Keratinocyte (primary cell): Measurements from ENCODE around the gene THOC5. TPM values are rescaled to one million over a fixed set of nuclear protein-coding genes. Genes with fewer than 3 reads are reported as not detected.

Experiments used
- DNase-seq: peaks from one replicate; pipeline ENCODE4 v3.0.0-alpha.2; 2011; ENCODE audit warnings: low read depth, missing footprints, low spot score
- FAIRE-seq: peaks from 2 replicates; lab custom pipeline; 2011; peaks lifted over from hg19 to GRCh38; lab: Jason Lieb, UNC
- H2AFZ ChIP-seq: 2 replicates; pipeline ENCODE4 v1.6.0; 2012; ENCODE audit warnings: low read length, control low read depth, inconsistent platforms; ENCODE audit not compliant: control insufficient read depth
- H3K27ac ChIP-seq: 2 replicates; pipeline ENCODE4 v1.5.1; 2011; ENCODE audit warnings: low read length; ENCODE audit not compliant: control insufficient read depth, insufficient read depth
- H3K27me3 ChIP-seq: 3 replicates; pipeline ENCODE4 v1.6.0; 2011; ENCODE audit warnings: low read length; ENCODE audit not compliant: control insufficient read depth, insufficient read depth; ENCODE audit errors: extremely low read depth
- H3K36me3 ChIP-seq, 2 experiments: 2 replicates in 1 of 2; 3 replicates in 1 of 2; pipeline ENCODE4 v1.5.1; 2011; ENCODE audit warnings: low read length in 2 of 2, mild to moderate bottlenecking in 1 of 2; ENCODE audit not compliant: control insufficient read depth in 2 of 2, insufficient read depth in 2 of 2; ENCODE audit errors: extremely low read depth in 1 of 2
- H3K4me1 ChIP-seq: 3 replicates; pipeline ENCODE4 v1.5.1; 2011; ENCODE audit warnings: low read length; ENCODE audit not compliant: control insufficient read depth, insufficient read depth; ENCODE audit errors: extremely low read depth
- H3K4me2 ChIP-seq: 3 replicates; pipeline ENCODE4 v1.6.0; 2011; ENCODE audit warnings: low read depth, low read length; ENCODE audit not compliant: control insufficient read depth, insufficient read depth; ENCODE audit errors: extremely low read depth
- H3K4me3 ChIP-seq, 3 experiments: fragments of 200-600 bp in 1 of 3; sonication (generic) in 1 of 3; 2 replicates in 2 of 3; 3 replicates in 1 of 3; pipeline ENCODE4 v1.5.1; 2011 to 2016; ENCODE audit warnings: low read length in 3 of 3, mild to moderate bottlenecking in 3 of 3, control low read depth in 2 of 3, inconsistent platforms in 1 of 3, low read depth in 1 of 3, mixed read lengths in 1 of 3, mixed run types in 1 of 3, moderate library complexity in 1 of 3; ENCODE audit not compliant: control insufficient read depth in 2 of 3, insufficient read depth in 2 of 3; ENCODE audit errors: extremely low read depth in 1 of 3
- H3K79me2 ChIP-seq: 2 replicates; pipeline ENCODE4 v1.6.0; 2012; ENCODE audit warnings: low read length; ENCODE audit not compliant: control insufficient read depth, insufficient read depth
- H3K9ac ChIP-seq: 3 replicates; pipeline ENCODE4 v1.6.0; 2011; ENCODE audit warnings: low read length; ENCODE audit not compliant: control insufficient read depth, insufficient read depth; ENCODE audit errors: extremely low read depth
- H3K9me1 ChIP-seq: 3 replicates; pipeline ENCODE4 v1.6.0; 2011; ENCODE audit warnings: low read length; ENCODE audit not compliant: control insufficient read depth, insufficient read depth; ENCODE audit errors: extremely low read depth
- H3K9me3 ChIP-seq: 2 replicates; pipeline ENCODE4 v1.5.1; 2012; ENCODE audit warnings: low read depth, low read length; ENCODE audit not compliant: control insufficient read depth
- H4K20me1 ChIP-seq: 3 replicates; pipeline ENCODE4 v1.6.0; 2011; ENCODE audit warnings: low read length; ENCODE audit not compliant: control insufficient read depth, insufficient read depth; ENCODE audit errors: extremely low read depth
- EZH2 ChIP-seq: IDR thresholded peaks from one replicate; pipeline ENCODE4 v1.6.1; 2012; ENCODE audit warnings: inconsistent platforms, mild to moderate bottlenecking, low read length, moderate library complexity
- dilution Hi-C: fragments of 300-500 bp; cut with MboI; formaldehyde crosslinking; loops from one replicate; pipeline ENCODE4 v1.7.0; 2020; ENCODE audit warnings: low sequenced_read_pairs; ENCODE audit not compliant: extremely low pct_ligation_motif_present
- polyA plus RNA-seq, 5 experiments: library from polyadenylated mRNA; depleted of rRNA in 3 of 5; stranded (reverse) in 3 of 5; stranded (forward) in 1 of 5; unstranded in 1 of 5; fragments of >200 nt; gene quantifications; 1 replicate in 1 of 5; 2 replicates in 3 of 5; 3 replicates in 1 of 5; pipeline versions ENCODE4 v1.2.1 to v1.2.3, GENCODE V29; 2011 to 2012; ENCODE audit warnings: missing spikeins in 2 of 5, low read depth in 1 of 5, low replicate concordance in 1 of 5
- TF ChIP-seq, protein P1 (sequence below), 3 experiments: IDR thresholded peaks in 1 of 3; conservative IDR thresholded peaks in 1 of 3; optimal IDR thresholded peaks in 1 of 3; 2 replicates in 2 of 3; 3 replicates in 1 of 3; pipeline versions ENCODE3 to v1.5.1; 2011; ENCODE audit warnings: low read length in 3 of 3, mild to moderate bottlenecking in 3 of 3, moderate library complexity in 2 of 3, control low read depth in 1 of 3, inconsistent platforms in 1 of 3; ENCODE audit not compliant: insufficient read depth in 2 of 3; ENCODE audit errors: extremely low read depth in 1 of 3

THOC5 gene
- polyA plus RNA-seq, 1 donor (not counting 4 experiments of a cell fraction or from before 2014, with no cell fraction given) = 35.4 TPM

- no peak for FAIRE-seq
- no peak for DNase-seq
- H3K4me1 ChIP-seq = no peaks in the 10 kb centered on the region
- H3K27ac ChIP-seq = no peak overlapping the region
- TF ChIP-seq, protein P1, sequence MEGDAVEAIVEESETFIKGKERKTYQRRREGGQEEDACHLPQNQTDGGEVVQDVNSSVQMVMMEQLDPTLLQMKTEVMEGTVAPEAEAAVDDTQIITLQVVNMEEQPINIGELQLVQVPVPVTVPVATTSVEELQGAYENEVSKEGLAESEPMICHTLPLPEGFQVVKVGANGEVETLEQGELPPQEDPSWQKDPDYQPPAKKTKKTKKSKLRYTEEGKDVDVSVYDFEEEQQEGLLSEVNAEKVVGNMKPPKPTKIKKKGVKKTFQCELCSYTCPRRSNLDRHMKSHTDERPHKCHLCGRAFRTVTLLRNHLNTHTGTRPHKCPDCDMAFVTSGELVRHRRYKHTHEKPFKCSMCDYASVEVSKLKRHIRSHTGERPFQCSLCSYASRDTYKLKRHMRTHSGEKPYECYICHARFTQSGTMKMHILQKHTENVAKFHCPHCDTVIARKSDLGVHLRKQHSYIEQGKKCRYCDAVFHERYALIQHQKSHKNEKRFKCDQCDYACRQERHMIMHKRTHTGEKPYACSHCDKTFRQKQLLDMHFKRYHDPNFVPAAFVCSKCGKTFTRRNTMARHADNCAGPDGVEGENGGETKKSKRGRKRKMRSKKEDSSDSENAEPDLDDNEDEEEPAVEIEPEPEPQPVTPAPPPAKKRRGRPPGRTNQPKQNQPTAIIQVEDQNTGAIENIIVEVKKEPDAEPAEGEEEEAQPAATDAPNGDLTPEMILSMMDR (optimal IDR thresholded peaks at IDR 0.05 in 1 of 3, IDR thresholded peaks at IDR 0.05 in 1 of 3, conservative IDR thresholded peaks at IDR 0.05 in 1 of 3; ENCODE audit: extremely low read depth in 1 of 3, insufficient read depth in 2 of 3, low read length in 3 of 3) = no peak
- no peak for TF ChIP-seq EZH2
- no peak overlapping the region for H2AFZ ChIP-seq
- no peaks in the 10 kb centered on the region for H3K79me2 ChIP-seq
- no peaks in the 10 kb centered on the region for H3K9me3 ChIP-seq
- no peak overlapping the region for H3K4me3 ChIP-seq
- no peaks in the 10 kb centered on the region for H4K20me1 ChIP-seq
- H3K36me3 ChIP-seq = peaks cover 30 to 37% of the 10 kb centered on the region in 2 experiments
- H3K4me2 ChIP-seq = no peak overlapping the region
- no peak overlapping the region for H3K9ac ChIP-seq
- H3K27me3 ChIP-seq = no peaks in the 10 kb centered on the region
- H3K9me1 ChIP-seq = no peaks in the 10 kb centered on the region
- dilution Hi-C loops = no loop called here
These were observed 44.3 kb downstream of the THOC5 start for GRCh38 chr22:29509298-29509697.

GRCh38 chr22:29503811-29504372 lies 49.7 kb downstream of the THOC5 start:
- DNase-seq = no peak
- Histone ChIP-seq H3K4me3 (no peak overlapping the region), H3K27me3 (no peaks in the 10 kb centered on the region), H3K9ac (no peak overlapping the region), H2AFZ (no peak overlapping the region), H3K4me1 (no peaks in the 10 kb centered on the region), H3K27ac (no peak overlapping the region), H3K9me3 (no peaks in the 10 kb centered on the region), H3K36me3 (peaks cover 13 to 18% of the 10 kb centered on the region in 2 experiments), H4K20me1 (no peaks in the 10 kb centered on the region), H3K79me2 (no peaks in the 10 kb centered on the region), H3K4me2 (no peak overlapping the region), H3K9me1 (no peaks in the 10 kb centered on the region)
- no peak for FAIRE-seq
- TF ChIP-seq EZH2 = no peak
- TF ChIP-seq, protein P1 (optimal IDR thresholded peaks at IDR 0.05 in 1 of 3, IDR thresholded peaks at IDR 0.05 in 1 of 3, conservative IDR thresholded peaks at IDR 0.05 in 1 of 3; ENCODE audit: extremely low read depth in 1 of 3, insufficient read depth in 2 of 3, low read length in 3 of 3) = no peak
- dilution Hi-C loops = no loop called here
